ENCODE measurements around the gene SCFD2.

The SCFD2 gene

DNA sequence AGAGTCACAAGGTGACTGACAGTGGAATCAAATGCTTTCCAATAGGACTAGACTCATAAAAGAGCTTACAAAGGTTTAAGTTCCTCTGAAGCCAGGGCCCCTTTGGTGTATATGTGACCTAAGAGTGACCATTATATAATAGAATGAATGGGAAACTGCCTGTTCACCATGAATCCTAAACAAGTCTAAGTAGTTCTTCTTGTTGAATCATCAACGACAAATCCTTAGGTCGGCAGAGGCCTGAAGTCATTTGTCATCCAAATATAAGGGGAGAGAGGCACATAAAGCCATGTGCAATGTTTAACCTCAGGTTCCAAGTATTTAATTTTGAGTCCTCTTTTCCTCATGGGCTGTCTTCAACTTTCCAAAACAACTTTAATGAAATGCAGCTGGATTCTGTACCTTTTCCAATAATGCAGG lies 381.4 kb downstream of the SCFD2 start:
- TF ChIP-seq, protein P1, sequence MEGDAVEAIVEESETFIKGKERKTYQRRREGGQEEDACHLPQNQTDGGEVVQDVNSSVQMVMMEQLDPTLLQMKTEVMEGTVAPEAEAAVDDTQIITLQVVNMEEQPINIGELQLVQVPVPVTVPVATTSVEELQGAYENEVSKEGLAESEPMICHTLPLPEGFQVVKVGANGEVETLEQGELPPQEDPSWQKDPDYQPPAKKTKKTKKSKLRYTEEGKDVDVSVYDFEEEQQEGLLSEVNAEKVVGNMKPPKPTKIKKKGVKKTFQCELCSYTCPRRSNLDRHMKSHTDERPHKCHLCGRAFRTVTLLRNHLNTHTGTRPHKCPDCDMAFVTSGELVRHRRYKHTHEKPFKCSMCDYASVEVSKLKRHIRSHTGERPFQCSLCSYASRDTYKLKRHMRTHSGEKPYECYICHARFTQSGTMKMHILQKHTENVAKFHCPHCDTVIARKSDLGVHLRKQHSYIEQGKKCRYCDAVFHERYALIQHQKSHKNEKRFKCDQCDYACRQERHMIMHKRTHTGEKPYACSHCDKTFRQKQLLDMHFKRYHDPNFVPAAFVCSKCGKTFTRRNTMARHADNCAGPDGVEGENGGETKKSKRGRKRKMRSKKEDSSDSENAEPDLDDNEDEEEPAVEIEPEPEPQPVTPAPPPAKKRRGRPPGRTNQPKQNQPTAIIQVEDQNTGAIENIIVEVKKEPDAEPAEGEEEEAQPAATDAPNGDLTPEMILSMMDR (conservative IDR thresholded peaks at IDR 0.05; ENCODE audit: low read length), result no peak
- no peak overlapping the region for H3K4me3 ChIP-seq (ENCODE audit: low read length)
- peak; percentile 44 for DNase-seq (ENCODE audit: low read depth)

DNA sequence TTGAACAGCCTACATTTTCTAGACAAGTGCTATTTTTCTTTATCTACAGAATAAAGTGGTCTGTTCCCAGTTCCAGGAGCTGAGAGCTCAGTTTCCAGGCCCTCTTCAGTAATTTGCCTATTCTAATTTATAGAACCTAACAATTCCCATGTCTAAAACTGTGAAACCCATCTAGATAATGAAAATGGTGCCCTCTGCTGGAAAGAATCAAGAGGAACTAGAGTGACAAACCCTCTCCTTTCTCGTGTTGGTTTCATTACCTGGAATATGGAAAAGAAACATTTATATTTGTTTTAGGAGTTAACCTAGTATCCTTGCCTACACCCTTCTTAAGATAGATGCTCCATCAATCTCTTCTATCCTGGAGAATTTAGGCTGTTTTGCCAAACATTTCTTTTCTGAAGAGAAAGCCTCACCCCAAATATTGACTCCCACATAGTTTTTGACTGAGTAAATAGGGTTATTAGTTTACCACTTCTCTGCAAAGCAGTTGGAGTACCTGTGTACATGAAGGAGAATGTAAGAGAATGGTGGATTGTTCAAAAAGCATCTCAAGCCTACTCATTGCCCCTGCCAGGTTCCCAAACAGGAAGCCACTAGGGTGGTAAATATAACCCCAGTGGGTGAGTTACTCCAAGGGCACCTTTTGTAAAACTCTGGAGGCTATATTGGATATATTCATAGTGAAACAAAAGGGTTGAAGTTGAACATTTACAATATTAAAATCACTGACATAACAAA lies 382.1 kb downstream of the SCFD2 start:
- no peak overlapping the region for H3K4me3 ChIP-seq (ENCODE audit: low read length)
- DNase-seq (ENCODE audit: low read depth), result peak; percentile 59
- TF ChIP-seq, protein P1 (conservative IDR thresholded peaks at IDR 0.05; ENCODE audit: low read length), result peak; percentile 81

DNA sequence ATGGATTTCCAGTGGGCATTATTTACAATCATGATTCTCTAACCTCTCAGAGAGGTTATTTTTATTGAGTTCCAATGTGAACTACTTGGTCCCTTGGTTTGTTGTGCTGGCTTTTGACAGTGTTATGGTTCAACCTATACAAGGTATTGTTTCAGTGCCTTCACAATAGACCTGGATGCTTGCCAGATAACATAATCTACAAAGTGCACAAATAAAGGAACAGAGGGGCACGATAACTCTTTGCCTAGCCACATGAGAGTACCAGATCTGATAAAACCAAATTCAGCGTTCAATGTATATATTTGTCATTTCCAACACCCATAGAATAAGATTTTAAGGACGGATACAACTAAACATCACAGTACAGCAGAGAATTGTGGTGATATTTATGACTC lies 382.9 kb downstream of the SCFD2 start:
- TF ChIP-seq, protein P1 (conservative IDR thresholded peaks at IDR 0.05; ENCODE audit: low read length), result no peak
- no peak for DNase-seq (ENCODE audit: low read depth)
- no peak overlapping the region for H3K4me3 ChIP-seq (ENCODE audit: low read length)

DNA sequence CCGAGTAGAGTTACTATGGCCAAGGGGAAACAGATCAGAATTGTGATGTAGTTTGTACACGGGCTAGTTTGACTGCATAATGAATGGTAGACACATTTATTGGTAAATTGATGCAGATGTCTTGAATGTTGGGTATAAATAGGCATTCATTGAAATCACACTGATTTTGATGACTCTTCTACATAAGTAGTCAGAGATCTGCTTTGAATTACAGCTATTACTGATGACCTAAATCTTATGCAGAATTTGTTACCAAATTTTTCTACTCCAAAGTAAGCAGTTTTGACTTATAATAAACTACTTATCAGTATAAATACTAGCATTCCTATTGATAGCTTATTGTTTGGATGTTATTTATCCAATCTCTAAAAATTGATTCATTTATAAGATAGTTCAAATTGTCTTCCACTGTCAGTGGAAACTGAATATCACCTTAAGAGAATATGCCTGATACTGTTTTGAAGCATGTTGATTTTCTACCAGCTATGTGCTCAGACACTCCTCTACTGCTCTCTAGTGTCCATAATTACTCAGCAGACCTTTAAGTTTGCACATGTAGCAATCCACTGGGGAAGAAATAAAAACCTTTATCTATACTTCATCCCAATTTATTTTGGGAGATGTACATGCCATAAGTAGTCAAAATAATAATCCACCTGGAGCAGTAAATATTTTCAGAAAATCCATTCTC lies 383.5 kb downstream of the SCFD2 start:
- peak; percentile 73 for DNase-seq (ENCODE audit: low read depth)
- no peak overlapping the region for H3K4me3 ChIP-seq (ENCODE audit: low read length)
- TF ChIP-seq, protein P1 (conservative IDR thresholded peaks at IDR 0.05; ENCODE audit: low read length), result peak; percentile 91

DNA sequence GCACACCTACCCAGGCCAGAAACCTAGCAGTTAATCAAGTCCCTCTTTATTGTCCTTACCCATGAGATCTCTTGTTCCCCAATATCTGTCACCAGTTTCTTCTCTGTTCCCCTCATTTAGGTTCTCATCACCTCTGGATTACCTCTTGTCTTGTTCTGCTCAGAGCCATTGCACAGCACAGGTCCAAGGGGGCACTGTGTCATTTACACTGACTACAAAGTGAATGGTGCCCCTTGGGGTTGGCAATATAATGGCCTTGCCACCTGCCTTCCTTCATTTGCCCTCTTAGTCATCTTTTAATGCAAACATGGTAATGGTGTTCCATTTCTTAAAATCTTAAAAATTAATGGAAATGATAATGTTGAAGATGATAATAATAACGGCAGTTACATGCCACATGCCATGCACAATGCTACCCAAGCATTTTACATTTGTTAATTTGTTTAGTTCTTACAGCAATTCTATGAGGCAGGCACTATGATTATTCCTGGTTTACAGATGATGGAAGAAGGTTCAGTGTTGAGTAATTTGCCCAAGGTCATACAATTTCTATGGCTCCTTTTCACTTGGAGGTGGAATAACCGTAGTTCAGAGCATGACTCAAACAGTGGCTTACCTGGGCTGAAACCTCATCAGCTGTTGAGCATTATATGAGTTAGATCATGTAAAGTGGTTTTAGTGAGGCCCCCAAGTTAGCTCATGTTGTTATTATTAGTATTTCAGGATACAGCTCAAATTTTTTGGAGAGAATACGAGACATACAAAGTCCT lies 385.9 kb downstream of the SCFD2 start:
- DNase-seq (ENCODE audit: low read depth), result no peak
- TF ChIP-seq, protein P1 (conservative IDR thresholded peaks at IDR 0.05; ENCODE audit: low read length), result no peak
- H3K4me3 ChIP-seq (ENCODE audit: low read length), result no peak overlapping the region

DNA sequence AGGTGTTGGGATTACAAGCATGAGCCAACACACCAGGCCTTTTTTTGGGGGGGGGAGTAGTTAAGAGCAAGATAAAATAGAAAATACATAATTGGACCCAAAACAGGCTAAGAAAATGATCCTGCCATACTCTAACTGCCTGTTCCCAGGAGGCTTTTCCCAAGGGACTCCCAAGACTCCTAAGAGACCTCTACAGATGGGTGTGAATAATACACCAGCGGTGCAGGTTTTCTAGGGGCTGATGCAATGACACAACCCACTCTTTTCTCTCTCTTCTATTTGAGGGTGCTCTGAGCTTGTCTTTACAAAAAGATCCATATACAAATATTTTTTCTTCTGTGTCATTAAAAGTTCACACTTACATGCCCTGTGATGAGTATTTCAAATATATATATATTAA lies 386.8 kb downstream of the SCFD2 start:
- no peak for DNase-seq (ENCODE audit: low read depth)
- TF ChIP-seq, protein P1 (conservative IDR thresholded peaks at IDR 0.05; ENCODE audit: low read length), result no peak
- H3K4me3 ChIP-seq (ENCODE audit: low read length), result no peak overlapping the region

Measured in AG10803 (cell line).